ENCODE results near the gene EIF3B. TPM values are rescaled to one million over a fixed set of nuclear protein-coding genes. Genes with fewer than 3 reads are reported as not detected.
"Not testable (repeated sequence)": the region's sequence is repeated elsewhere in the genome, so short reads cannot be mapped to it uniquely, and the experiment has no call there.

EIF3B gene
- total RNA-seq, 1 donor from 2014 or later, result 141 TPM

DNA sequence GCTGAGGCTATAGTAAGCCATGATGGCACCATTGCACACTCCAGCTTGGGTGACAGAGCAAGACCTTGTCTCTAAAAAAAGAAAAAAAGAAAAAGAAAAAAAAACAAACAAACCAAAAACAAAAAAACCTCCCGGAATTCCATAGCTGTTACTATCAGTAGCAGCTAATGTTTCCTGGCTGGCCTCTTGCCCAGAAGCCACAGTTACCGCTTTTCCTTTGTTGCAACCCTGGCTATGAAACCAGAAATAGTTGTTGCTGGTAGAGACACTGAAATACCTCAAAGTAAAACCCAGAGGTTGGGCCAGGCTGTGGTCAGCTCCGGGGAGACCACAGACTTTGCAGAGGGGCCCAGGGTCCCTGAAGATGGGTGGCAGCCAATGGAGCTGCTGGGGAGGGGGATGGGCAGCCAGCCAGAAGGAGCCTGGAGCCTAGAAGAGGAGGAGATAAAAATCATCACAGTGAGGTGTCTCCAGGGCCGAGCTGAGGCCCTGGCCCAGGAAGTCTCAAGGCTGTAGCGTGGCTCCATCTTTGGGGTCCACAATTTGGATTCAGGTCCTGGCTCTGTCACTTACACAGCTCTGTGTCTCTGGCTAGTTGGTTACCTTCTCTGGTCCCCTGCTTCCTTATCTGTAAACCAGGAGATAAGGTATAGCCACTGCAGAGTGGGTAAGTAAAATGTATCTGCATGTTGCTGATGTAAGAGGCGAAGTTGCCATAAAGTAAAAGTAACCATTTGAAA is 45.4 kb downstream of the EIF3B start:
- DNase-seq (ENCODE audit: low read depth in 2 of 2), result peak; percentile 93 to 96

GRCh38 chr7:2402687-2403013 is 48.0 kb downstream of the EIF3B start:
- no peak for DNase-seq (ENCODE audit: low read depth in 2 of 2)

DNA sequence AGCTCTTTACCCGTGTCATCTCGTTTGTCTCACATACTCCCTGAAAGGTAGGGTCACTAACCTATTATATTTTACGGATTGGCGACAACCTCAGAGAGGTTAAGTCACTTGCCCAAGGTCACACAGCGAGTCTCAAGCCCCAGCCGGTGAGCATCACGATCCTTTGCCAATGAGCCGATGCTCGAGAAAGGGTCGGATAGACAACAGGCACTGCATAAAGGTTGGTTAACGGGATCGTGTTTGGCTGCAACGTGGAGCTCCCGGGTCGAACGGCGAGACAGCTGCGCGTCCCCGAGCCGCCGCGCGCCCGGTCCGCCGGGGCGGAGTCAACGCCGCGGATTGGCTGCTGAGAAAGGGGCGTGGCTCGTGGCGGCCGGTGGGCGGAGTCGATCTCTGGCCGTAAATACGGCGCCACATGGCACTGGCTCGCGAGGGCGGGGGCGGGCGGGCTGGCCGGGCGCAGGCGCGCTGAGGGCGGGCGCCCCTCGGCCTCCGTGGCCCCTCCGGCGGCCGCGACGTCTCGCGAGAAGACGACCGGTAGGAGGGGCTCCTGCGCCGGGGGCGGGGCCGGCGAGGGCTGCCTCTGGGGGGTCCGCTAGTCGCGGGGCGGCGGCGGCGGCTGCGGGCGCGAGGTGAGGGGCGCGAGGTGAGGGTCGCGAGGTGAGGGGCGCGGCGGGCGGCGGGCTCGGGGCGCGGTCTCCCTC is 48.5 kb downstream of the EIF3B start, which contains the start of gene CHST12:
CHST12 (plus strand) TSS at position 598 of the 704 bp plus-strand sequence. CDS start 29,029 bp downstream, outside the sequence.
- peak; percentile 95 to 97 for DNase-seq (ENCODE audit: low read depth in 2 of 2)

DNA sequence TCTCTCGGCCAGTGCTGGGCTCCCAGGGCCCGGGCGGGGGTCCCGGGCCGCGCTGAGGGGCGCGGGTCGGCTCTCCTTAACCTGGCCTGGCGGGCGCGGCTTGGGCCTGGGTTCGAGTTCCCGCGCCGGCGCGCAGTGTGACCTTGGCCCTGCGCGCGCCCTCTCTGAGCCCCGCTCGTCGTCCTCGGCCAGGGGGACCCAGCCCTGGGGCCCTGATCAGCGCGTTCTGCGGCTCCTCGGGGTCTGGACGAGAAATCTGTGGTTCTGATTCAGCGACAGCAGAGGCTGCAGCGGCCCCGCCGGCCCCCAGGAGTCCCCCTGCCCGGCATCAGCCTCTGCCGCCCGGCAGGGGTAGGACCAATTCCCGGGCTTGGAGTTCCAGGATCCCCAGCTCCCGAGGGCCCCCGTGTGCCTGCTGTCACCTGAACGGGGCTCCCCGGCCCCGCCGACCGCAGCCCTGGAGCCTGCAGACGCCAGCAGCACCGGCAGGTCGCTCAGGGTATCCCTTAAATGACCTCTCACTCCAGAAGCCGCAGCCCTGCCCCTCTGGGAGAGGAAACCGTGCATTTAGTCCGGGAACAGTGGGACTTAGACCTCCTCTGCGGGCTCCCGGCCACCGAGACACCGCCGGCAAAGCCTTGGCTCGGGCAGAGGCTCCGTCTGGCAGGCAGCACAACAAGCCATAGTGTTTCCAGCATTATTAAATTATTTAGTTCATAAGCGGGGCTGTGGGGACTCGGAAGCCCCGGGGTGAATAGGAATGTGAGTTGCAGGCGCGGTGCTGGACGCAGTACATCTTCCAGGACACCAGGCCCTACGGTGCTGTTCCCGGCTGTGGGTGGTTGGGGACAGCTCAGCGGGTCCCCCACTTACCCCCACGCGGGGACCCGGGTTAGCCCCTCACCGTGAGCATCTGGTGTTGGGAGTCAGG is 49.4 kb downstream of the EIF3B start:
- peak; percentile 40 to 55 for DNase-seq (ENCODE audit: low read depth in 2 of 2)

DNA sequence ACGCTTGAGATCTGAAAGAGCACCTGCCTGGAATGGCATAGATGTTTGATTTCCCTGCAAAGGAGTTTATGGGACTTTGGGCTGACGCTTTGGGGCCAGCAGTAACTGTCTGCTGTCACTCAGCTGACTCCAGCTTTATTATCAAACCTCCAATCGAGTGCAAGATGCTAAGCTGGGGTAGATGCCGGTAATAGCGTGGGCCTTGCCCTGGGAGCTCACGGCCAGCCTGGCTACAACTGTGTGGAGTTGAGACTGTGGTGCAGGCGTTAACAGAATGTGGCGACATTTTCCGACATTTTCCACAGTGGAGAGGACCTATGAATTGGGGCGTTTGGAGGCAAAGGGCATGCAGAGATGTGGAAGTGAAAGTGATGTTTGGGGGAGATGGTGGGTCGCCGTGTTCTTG is 50.1 kb downstream of the EIF3B start:
- no peak for DNase-seq (ENCODE audit: low read depth in 2 of 2)

DNA sequence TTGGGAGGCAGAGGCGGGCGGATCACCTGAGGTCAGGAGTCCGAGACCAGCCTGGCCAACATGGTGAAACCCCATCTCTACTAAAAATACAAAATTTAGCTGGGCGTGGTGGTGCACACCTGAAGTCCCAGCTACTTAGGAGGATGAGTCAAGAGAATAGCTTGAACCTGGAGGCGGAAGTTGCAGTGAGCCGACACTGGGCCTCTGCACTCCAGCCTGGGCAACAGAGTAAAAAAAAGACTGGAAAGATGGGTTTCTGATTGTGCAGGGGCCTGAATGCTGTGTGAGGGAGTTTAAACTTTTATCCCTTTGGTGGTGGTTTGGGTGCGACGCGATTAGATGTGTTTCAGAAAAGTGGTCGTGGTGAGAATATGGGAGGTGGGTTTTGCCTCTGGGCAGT is 50.6 kb downstream of the EIF3B start:
- no peak for DNase-seq (ENCODE audit: low read depth in 2 of 2)

- DNase-seq (ENCODE audit: low read depth in 2 of 2), result no peak
Measured at GRCh38 chr7:2405601-2406345, 51.1 kb downstream of the EIF3B start.

DNA sequence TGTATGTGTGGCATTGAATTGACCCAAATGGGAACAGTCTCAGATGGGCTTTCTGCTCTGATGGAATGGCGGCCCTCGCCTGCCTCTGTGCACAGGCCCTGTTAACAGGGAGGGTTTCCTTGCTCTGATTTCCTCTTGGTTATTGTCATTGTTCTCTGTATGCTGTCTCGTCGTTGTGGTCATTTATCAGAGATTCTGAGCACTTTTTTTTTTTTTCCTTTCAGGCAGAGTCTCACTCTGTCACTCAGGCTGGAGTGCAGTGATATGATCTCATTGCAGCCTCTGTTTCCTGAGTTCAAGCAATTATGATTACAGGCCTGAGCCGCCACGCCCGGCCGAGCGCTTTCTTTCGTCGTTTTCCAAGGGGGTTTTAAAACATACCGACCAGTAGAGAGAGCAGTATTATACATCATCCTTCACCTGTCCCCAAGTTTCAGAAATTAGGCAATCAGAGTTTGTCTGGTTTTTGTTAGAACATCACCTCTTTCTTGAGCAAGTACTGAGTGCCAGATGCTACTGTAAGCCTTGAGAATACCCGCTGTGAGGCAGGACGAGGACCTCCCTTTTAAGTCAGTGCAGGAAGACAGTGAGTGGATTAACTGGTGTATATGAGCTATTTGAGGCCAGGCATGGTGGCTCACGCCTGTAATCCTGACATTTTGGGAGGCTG is 55.3 kb downstream of the EIF3B start:
- DNase-seq (ENCODE audit: low read depth in 2 of 2), result peak; percentile 78

DNA sequence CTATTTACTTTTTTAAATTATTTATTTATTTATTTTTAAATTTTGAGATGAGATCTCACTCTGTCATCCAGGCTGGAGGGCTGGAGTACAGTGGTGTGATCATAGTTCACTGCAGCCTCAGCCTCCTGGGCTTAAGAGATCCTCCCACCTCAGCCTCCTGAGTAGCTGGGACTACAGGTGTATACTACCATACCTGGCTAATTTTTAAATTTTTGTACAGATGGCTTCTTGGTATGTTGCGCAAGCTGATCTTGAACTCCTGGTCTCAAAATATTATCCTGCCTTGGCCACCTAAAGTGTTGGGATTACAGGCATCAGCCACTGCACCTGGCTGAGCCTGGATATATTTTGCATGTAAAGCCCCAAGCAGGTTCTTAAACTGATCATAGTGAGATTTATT is 56.4 kb downstream of the EIF3B start:
- DNase-seq (ENCODE audit: low read depth in 2 of 2), result no peak

DNA sequence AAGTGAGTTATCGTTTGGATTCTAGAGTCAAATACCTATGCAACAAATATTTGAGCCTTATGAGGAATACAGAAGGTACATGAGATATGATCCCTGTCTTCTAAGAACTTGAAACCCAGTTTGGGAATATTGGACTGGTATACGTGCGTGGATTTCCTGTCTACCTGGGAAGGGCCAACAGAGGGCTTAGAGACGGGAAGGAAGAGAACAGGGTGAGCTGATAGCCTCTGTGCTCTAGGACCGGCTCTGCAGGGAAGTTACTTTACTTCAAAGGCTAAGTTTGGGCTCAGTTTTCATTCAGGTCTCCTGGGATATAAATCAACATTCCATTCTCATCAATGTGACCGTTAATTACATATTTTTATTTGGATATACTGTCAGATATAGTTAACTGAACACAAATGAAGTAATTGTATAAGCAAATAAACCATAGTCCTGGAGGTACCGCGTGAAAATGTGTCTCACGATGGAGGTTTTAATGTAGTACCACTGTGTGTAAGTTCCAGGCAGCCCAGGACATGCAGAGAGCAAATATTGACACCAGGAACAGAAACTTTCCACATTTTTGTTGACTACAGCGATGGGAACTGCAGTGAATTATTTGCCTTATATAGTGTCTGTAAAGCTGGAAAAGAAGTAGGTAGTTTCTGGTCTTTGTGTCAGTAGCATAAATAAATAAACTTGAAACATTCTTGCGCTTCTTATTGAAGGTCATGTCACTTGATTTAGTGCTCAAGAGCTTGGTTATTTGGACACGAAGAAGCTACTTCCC is 57.4 kb downstream of the EIF3B start:
- peak in 1 of 2 donors; percentile 40 for DNase-seq (ENCODE audit: low read depth in 2 of 2)

GRCh38 chr7:2412587-2413201 is 58.1 kb downstream of the EIF3B start:
- DNase-seq (ENCODE audit: low read depth in 2 of 2), result no peak

- DNase-seq (ENCODE audit: low read depth in 2 of 2), result no peak
Measured at GRCh38 chr7:2416063-2416462, 61.4 kb downstream of the EIF3B start.

GRCh38 chr7:2416650-2417049 is 62.0 kb downstream of the EIF3B start:
- DNase-seq (ENCODE audit: low read depth in 2 of 2), result no peak

DNA sequence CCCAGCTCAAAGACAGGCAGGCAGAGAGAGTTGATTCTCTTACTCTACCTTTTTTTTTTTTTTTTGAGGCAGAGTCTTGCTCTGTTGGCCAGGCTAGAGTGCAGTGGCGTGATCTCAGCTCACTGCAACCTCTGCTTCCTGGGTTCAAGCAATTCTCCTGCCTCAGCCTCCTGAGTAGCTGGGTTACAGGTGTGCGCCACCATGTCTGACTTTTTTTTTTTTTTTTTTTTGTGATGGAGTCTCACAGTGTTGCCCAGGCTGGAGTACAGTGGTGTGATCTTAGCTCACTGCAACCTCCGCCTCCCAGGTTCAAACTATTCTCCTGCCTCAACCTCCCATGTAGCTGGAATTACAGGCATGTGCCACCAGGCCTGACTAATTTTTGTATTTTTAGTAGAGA is 62.6 kb downstream of the EIF3B start:
- DNase-seq (ENCODE audit: low read depth in 2 of 2), result not testable (repeated sequence)

DNA sequence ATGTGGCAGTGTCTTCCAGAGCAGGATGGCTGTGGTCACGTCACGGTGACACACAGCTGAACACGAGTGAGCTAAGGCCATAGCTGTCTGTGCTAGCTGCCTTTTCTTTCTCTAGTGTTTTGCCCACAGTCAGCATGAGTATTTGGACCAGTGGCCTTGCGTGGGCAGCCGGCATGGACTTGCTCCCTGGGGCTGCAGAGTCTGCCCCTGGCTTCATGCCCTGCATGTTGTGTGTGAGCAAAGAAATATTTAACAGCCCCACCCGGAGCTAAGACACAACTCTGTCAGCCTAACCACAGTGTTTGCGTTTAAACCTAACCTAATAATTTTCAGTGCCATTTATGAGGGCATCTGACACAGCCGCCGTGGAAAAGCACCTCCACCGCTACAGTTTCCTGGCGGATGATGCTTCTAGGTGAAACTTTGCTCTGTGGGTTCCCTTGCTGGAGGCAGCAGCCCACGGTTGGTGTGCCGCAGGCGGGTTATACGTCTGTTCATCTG is 63.4 kb downstream of the EIF3B start:
- DNase-seq (ENCODE audit: low read depth in 2 of 2), result no peak

- no peak for DNase-seq (ENCODE audit: low read depth in 2 of 2)
Measured at GRCh38 chr7:2420216-2420933, 65.7 kb downstream of the EIF3B start.

GRCh38 chr7:2421943-2422310 is 67.3 kb downstream of the EIF3B start:
- DNase-seq (ENCODE audit: low read depth in 2 of 2), result no peak

GRCh38 chr7:2425749-2426148 is 71.1 kb downstream of the EIF3B start:
- no peak for DNase-seq (ENCODE audit: low read depth in 2 of 2)
